HepG2 (cell line): ENCODE measurements around the gene PARP6. TPM values are rescaled to one million over a fixed set of nuclear protein-coding genes. Genes with fewer than 3 reads are reported as not detected.

Experiments used
- AFF4 ChIP-seq: sonication (generic); formaldehyde crosslinking; IDR thresholded peaks from 2 replicates; pipeline ENCODE4 v1.4.0; 2020; ENCODE audit warnings: missing genetic modification reagents
- ARID2 ChIP-seq: sonication (generic); formaldehyde crosslinking; IDR thresholded peaks from 2 replicates; pipeline ENCODE4 v1.8.1; 2022; ENCODE audit warnings: mild to moderate bottlenecking, missing genetic modification reagents, borderline replicate concordance
- DBP ChIP-seq: sonication (generic); formaldehyde crosslinking; IDR thresholded peaks from 2 replicates; pipeline ENCODE4 v1.4.0; 2020; ENCODE audit warnings: missing genetic modification reagents; ENCODE audit errors: not compliant biosample characterization
- DMAP1 ChIP-seq: IDR thresholded peaks from 2 replicates; pipeline ENCODE4 v1.6.1; 2016
- DNMT1 ChIP-seq: sonication (generic); formaldehyde crosslinking; IDR thresholded peaks from 2 replicates; pipeline ENCODE4 v1.5.1; 2020; ENCODE audit warnings: mild to moderate bottlenecking, missing genetic modification reagents
- FLYWCH1 ChIP-seq: sonication (generic); formaldehyde crosslinking; IDR thresholded peaks from 2 replicates; pipeline ENCODE4 v1.8.1; 2023; ENCODE audit warnings: mild to moderate bottlenecking, missing genetic modification reagents
- KLF16 ChIP-seq, 2 experiments: sonication (generic) in 1 of 2; formaldehyde crosslinking in 1 of 2; IDR thresholded peaks; 2 replicates each; pipeline versions ENCODE4 v1.6.1 to v1.8.0; 2016 to 2023; ENCODE audit warnings: missing genetic modification reagents in 2 of 2, missing compliant biosample characterization in 1 of 2
- MIER3 ChIP-seq: IDR thresholded peaks from 2 replicates; pipeline ENCODE4 v1.6.1; 2016; ENCODE audit warnings: missing compliant biosample characterization, borderline replicate concordance
- MTERF4 ChIP-seq: sonication (generic); formaldehyde crosslinking; IDR thresholded peaks from 2 replicates; pipeline ENCODE4 v1.8.0; 2023; ENCODE audit warnings: mild to moderate bottlenecking, missing genetic modification reagents
- NR1H2 ChIP-seq: sonication (generic); formaldehyde crosslinking; IDR thresholded peaks from 2 replicates; pipeline ENCODE4 v1.8.1; 2022; ENCODE audit warnings: low read depth, missing genetic modification reagents, borderline replicate concordance
- RAD51 ChIP-seq: fragments of 450-650 bp; IDR thresholded peaks from 2 replicates; pipeline ENCODE4 v1.6.1; 2016; ENCODE audit warnings: borderline replicate concordance
- RARA ChIP-seq: IDR thresholded peaks from 2 replicates; pipeline ENCODE4 v1.6.1; 2016; ENCODE audit warnings: missing genetic modification reagents, missing compliant biosample characterization
- RBFOX2 ChIP-seq: fragments of 200-400 bp; formaldehyde crosslinking; IDR thresholded peaks from 2 replicates; pipeline ENCODE4 v1.6.1; 2017; ENCODE audit warnings: low read depth, mild to moderate bottlenecking, low read length
- SETDB1 ChIP-seq: sonication (generic); formaldehyde crosslinking; IDR thresholded peaks from 2 replicates; pipeline ENCODE4 v1.5.1; 2020; ENCODE audit warnings: missing genetic modification reagents, mild to moderate bottlenecking, borderline replicate concordance
- SIN3A ChIP-seq: IDR thresholded peaks from 2 replicates; pipeline ENCODE4 v1.6.1; 2011; ENCODE audit warnings: low read depth, mild to moderate bottlenecking, control low read depth, low read length, borderline replicate concordance
- TERF1 ChIP-seq: sonication (generic); formaldehyde crosslinking; IDR thresholded peaks from 2 replicates; pipeline ENCODE4 v1.8.0; 2022; ENCODE audit warnings: mild to moderate bottlenecking, missing genetic modification reagents, moderate library complexity
- THAP7 ChIP-seq: sonication (generic); formaldehyde crosslinking; IDR thresholded peaks from 2 replicates; pipeline ENCODE4 v1.8.1; 2023; ENCODE audit warnings: mild to moderate bottlenecking, missing genetic modification reagents
- ZNF180 ChIP-seq: sonication (generic); formaldehyde crosslinking; IDR thresholded peaks from 2 replicates; pipeline ENCODE4 v1.4.0; 2020; ENCODE audit warnings: low read depth, missing genetic modification reagents, borderline replicate concordance
- ZNF260 ChIP-seq: sonication (generic); formaldehyde crosslinking; IDR thresholded peaks from 2 replicates; pipeline ENCODE4 v1.4.0; 2020; ENCODE audit warnings: missing genetic modification reagents, low read depth, mild to moderate bottlenecking, borderline replicate concordance
- ZNF550 ChIP-seq: sonication (generic); formaldehyde crosslinking; IDR thresholded peaks from 2 replicates; pipeline ENCODE4 v1.4.0; 2020; ENCODE audit warnings: mild to moderate bottlenecking, missing genetic modification reagents, borderline replicate concordance
- ZNF557 ChIP-seq: sonication (generic); formaldehyde crosslinking; IDR thresholded peaks from 2 replicates; pipeline ENCODE4 v1.4.0; 2020; ENCODE audit warnings: missing genetic modification reagents
- ZNF691 ChIP-seq: sonication (generic); formaldehyde crosslinking; IDR thresholded peaks from 2 replicates; pipeline ENCODE4 v1.4.0; 2020; ENCODE audit warnings: missing genetic modification reagents, low read depth, mild to moderate bottlenecking, borderline replicate concordance
- polyA plus RNA-seq, 8 experiments: library from polyadenylated mRNA; depleted of rRNA in 3 of 8; stranded (reverse) in 7 of 8; unstranded in 1 of 8; fragments of >200 nt; fragmentation: Illumina TruSeq in 4 of 8; extraction: Trizol in 4 of 8; gene quantifications; 2 replicates each; pipeline versions ENCODE4 v1.2.1 to v1.2.3, GENCODE V29; 2011 to 2016; ENCODE audit warnings: low read depth in 4 of 8, missing spikeins in 1 of 8, mixed read lengths in 1 of 8; ENCODE audit not compliant: insufficient read depth in 1 of 8
- total RNA-seq, 5 experiments: library from RNA; depleted of rRNA; stranded (reverse); fragments of >200 nt; fragmentation: Illumina TruSeq; extraction: Trizol; gene quantifications; 2 replicates each; pipeline ENCODE4 v1.2.3, GENCODE V29; 2016; ENCODE audit warnings: low read depth in 1 of 5

PARP6 gene
- total and polyA plus RNA-seq, 2 of the 13 experiments (the other 11 are each of a cell fraction or from before 2014, with no cell fraction given) = 0.22 to 0.87 TPM

- TF ChIP-seq MTERF4 = no peak
- TF ChIP-seq DMAP1 = no peak
- TF ChIP-seq RAD51 = no peak
- TF ChIP-seq ZNF550 (CRISPR knock-in tag) = no peak
- TF ChIP-seq ZNF180 (CRISPR knock-in tag) = no peak
- no peak for TF ChIP-seq FLYWCH1 (CRISPR knock-in tag)
- no peak for TF ChIP-seq ZNF557 (CRISPR knock-in tag)
- TF ChIP-seq KLF16 (CRISPR knock-in tag; IDR thresholded peaks at IDR 0.05) = no peak
- TF ChIP-seq AFF4 (CRISPR knock-in tag) = 0 out of 2 replicates have a peak, but pooled peaks have one; percentile 20
- no peak for TF ChIP-seq SETDB1 (CRISPR knock-in tag)
- peak; percentile 16; the same call in 1 of the 2 replicates for TF ChIP-seq ZNF691
- 0 out of 2 replicates have a peak, but pooled peaks have one; percentile 73 for TF ChIP-seq DNMT1 (CRISPR knock-in tag)
- no peak for TF ChIP-seq RARA
- TF ChIP-seq DBP = peak; percentile 54
- TF ChIP-seq NR1H2 (CRISPR knock-in tag) = no peak
- TF ChIP-seq RBFOX2 = peak; percentile 88
- no peak for TF ChIP-seq MIER3 (CRISPR knock-in tag)
- TF ChIP-seq ZNF260 (CRISPR knock-in tag) = no peak
- no peak for TF ChIP-seq ARID2 (CRISPR knock-in tag)
- no peak for TF ChIP-seq SIN3A
- no peak for TF ChIP-seq THAP7 (CRISPR knock-in tag)
- TF ChIP-seq TERF1 = no peak
Measured at GRCh38 chr15:72229947-72230196, 42.5 kb downstream of the PARP6 start (continued).
